ENCODE measurements around the gene C14orf180.

DNA sequence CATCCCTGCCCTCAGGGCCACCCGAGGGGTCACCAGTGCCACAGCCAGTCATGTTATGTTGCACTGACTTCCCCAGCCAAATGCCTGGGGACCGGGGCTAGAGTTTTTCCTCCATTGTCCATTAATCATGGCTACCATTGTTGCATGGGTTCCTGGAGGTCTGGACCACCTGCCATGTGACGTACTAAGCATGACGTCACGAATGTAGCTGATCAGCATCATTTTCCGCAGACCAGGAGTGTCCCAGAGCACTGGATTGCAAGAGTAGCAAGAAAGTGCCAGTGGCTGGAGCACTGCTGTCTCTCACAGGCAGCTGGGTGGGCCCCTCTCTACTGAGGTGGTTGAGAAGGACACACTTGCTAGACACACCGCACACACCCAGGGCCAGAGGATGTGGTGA, 6.9 kb upstream of the C14orf180 start:
- TF ChIP-seq, protein P1, sequence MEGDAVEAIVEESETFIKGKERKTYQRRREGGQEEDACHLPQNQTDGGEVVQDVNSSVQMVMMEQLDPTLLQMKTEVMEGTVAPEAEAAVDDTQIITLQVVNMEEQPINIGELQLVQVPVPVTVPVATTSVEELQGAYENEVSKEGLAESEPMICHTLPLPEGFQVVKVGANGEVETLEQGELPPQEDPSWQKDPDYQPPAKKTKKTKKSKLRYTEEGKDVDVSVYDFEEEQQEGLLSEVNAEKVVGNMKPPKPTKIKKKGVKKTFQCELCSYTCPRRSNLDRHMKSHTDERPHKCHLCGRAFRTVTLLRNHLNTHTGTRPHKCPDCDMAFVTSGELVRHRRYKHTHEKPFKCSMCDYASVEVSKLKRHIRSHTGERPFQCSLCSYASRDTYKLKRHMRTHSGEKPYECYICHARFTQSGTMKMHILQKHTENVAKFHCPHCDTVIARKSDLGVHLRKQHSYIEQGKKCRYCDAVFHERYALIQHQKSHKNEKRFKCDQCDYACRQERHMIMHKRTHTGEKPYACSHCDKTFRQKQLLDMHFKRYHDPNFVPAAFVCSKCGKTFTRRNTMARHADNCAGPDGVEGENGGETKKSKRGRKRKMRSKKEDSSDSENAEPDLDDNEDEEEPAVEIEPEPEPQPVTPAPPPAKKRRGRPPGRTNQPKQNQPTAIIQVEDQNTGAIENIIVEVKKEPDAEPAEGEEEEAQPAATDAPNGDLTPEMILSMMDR (IDR thresholded peaks at IDR 0.05; ENCODE audit: low read length), result no peak
- TF ChIP-seq EZH2phosphoT487 (IDR thresholded peaks at IDR 0.05; ENCODE audit: low read length) (no peak), EZH2 (optimal IDR thresholded peaks at IDR 0.05; ENCODE audit: low read depth, low read length) (no peak)

Data from MM.1S (cell line).